HepG2 (cell line): ENCODE data around the gene ZNF180. TPM values are rescaled to one million over a fixed set of nuclear protein-coding genes. Genes with fewer than 3 reads are reported as not detected.
A peak's percentile ranks its signal among the peaks of the same experiment; 100 is the strongest.

Experiments used
- ATAC-seq: fragments of 200-7000 bp; cut with Tn5 transposase; 3 replicates; pipeline ENCODE4 v1.9.1; 2020; ENCODE audit warnings: mild to moderate bottlenecking, moderate library complexity
- BruUV-seq: library from RNA; stranded (reverse); fragments of 400-500 nt; replicated peaks from 2 replicates; lab custom pipeline; 2021; lab: Mats Ljungman, UMichigan
- CTCF ChIA-PET: fragments of 300-600 bp; formaldehyde crosslinking; extraction: SDS; loops from one replicate; lab custom pipeline; 2021; ENCODE audit warnings: low total read pairs, inconsistent platforms, low intra/inter-chr PET ratio; lab: Yijun Ruan, JAX
- POLR2A ChIA-PET: fragments of 350-600 bp; sonication (Branson Sonifier 250); formaldehyde crosslinking; loops from one replicate; lab custom pipeline; 2020; ENCODE audit warnings: antibody characterized with exemption, inconsistent platforms; lab: Yijun Ruan, JAX
- DNase-seq: peaks from one replicate; pipeline ENCODE4 v3.0.0-alpha.2; 2015; ENCODE audit warnings: low spot score
- FAIRE-seq: peaks from 3 replicates; lab custom pipeline; 2011; peaks lifted over from hg19 to GRCh38; lab: Jason Lieb, UNC
- H2AFZ ChIP-seq: one replicate; pipeline ENCODE4 v1.6.1; 2011; ENCODE audit warnings: low read length, inconsistent platforms
- H3K27ac ChIP-seq: fragments of 300-600 bp; 3 replicates; pipeline ENCODE4 v1.8.0; 2011; ENCODE audit warnings: mixed run types, mild to moderate bottlenecking, mixed read lengths, low read length, inconsistent platforms; ENCODE audit not compliant: insufficient read depth; ENCODE audit errors: extremely low read length
- H3K27me3 ChIP-seq, 2 experiments: fragments of 200-600 bp in 1 of 2; 2 replicates in 1 of 2; 3 replicates in 1 of 2; pipeline versions ENCODE4 v1.6.0 to v1.8.0; 2011; ENCODE audit warnings: low read length in 2 of 2, mild to moderate bottlenecking in 2 of 2, moderate library complexity in 2 of 2, inconsistent platforms in 1 of 2; ENCODE audit not compliant: insufficient read depth in 2 of 2, control insufficient read depth in 1 of 2
- H3K36me3 ChIP-seq, 2 experiments: fragments of 200-600 bp in 1 of 2; replicated peaks in 1 of 2; 2 replicates in 1 of 2; 3 replicates in 1 of 2; pipeline versions ENCODE4 v1.5.1 to v1.8.0; 2011; ENCODE audit warnings: low read length in 2 of 2, inconsistent platforms in 1 of 2; ENCODE audit not compliant: insufficient read depth in 2 of 2, control insufficient read depth in 1 of 2
- H3K4me1 ChIP-seq: 2 replicates; pipeline ENCODE4 v1.5.1; 2012; ENCODE audit warnings: low read length, inconsistent platforms; ENCODE audit not compliant: insufficient read depth
- H3K4me2 ChIP-seq: 2 replicates; pipeline ENCODE4 v1.6.0; 2011; ENCODE audit warnings: low read depth, low read length, inconsistent platforms
- H3K4me3 ChIP-seq, 3 experiments: fragments of 200-600 bp in 1 of 3; sonication (generic), shearing (Covaris generic) in 1 of 3; replicated peaks in 1 of 3; 2 replicates each; pipeline ENCODE4 v1.5.1; 2011 to 2016; ENCODE audit warnings: low read length in 3 of 3, inconsistent platforms in 2 of 3, low read depth in 2 of 3, mild to moderate bottlenecking in 2 of 3, control low read depth in 1 of 3, mixed read lengths in 1 of 3; ENCODE audit not compliant: insufficient read depth in 1 of 3
- H3K79me2 ChIP-seq: one replicate; pipeline ENCODE4 v1.6.1; 2011; ENCODE audit warnings: low read length, inconsistent platforms; ENCODE audit not compliant: insufficient read depth
- H3K9ac ChIP-seq: 2 replicates; pipeline ENCODE4 v1.6.0; 2011; ENCODE audit warnings: mild to moderate bottlenecking, low read depth, low read length, inconsistent platforms; ENCODE audit not compliant: insufficient read depth
- H3K9me3 ChIP-seq: 2 replicates; pipeline ENCODE4 v1.5.1; 2012; ENCODE audit warnings: mild to moderate bottlenecking, low read length
- H4K20me1 ChIP-seq: 2 replicates; pipeline ENCODE4 v1.6.0; 2011; ENCODE audit warnings: inconsistent platforms, mild to moderate bottlenecking, low read length, moderate library complexity; ENCODE audit not compliant: insufficient read depth
- AGO2 ChIP-seq: fragments of 200-400 bp; formaldehyde crosslinking; optimal IDR thresholded peaks from 2 replicates; pipeline ENCODE3; 2017; ENCODE audit warnings: mild to moderate bottlenecking, low read depth, low read length, moderate library complexity
- ASH2L ChIP-seq: fragments of 300-600, 200-600 bp; sonication (generic); IDR thresholded peaks from 2 replicates; pipeline ENCODE4 v1.7.0; 2017; ENCODE audit warnings: low read depth, mild to moderate bottlenecking, moderate library complexity, mixed read lengths, low read length; ENCODE audit not compliant: insufficient read length
- ATRX ChIP-seq: sonication (generic); formaldehyde crosslinking; IDR thresholded peaks from 2 replicates; pipeline ENCODE4 v1.4.0; 2020; ENCODE audit warnings: missing genetic modification reagents, borderline replicate concordance
- IKZF4 ChIP-seq: sonication (generic); formaldehyde crosslinking; IDR thresholded peaks from 2 replicates; pipeline ENCODE4 v1.5.1; 2020; ENCODE audit warnings: borderline replicate concordance, mild to moderate bottlenecking, low read depth, missing genetic modification reagents; ENCODE audit errors: not compliant biosample characterization
- IRF2 ChIP-seq: IDR thresholded peaks from 2 replicates; pipeline ENCODE4 v1.6.1; 2018; ENCODE audit warnings: missing genetic modification reagents, missing compliant biosample characterization
- KDM6A ChIP-seq: IDR thresholded peaks from 2 replicates; pipeline ENCODE4 v1.6.1; 2016; ENCODE audit warnings: low read depth
- PTBP1 ChIP-seq: fragments of 200-400 bp; formaldehyde crosslinking; IDR thresholded peaks from 2 replicates; pipeline ENCODE4 v1.6.1; 2018; ENCODE audit warnings: low read length, low read depth; ENCODE audit not compliant: poor library complexity, severe bottlenecking
- SNAPC2 ChIP-seq: sonication (generic); formaldehyde crosslinking; IDR thresholded peaks from 2 replicates; pipeline ENCODE4 v1.8.1; 2022; ENCODE audit warnings: mild to moderate bottlenecking, missing genetic modification reagents
- TCF7 ChIP-seq: sonication (generic); IDR thresholded peaks from 2 replicates; pipeline ENCODE4 v1.6.1; 2016; ENCODE audit warnings: antibody characterized with exemption, low read depth
- TEAD2 ChIP-seq: sonication (generic); formaldehyde crosslinking; IDR thresholded peaks from 2 replicates; pipeline ENCODE4 v1.9.0; 2021; ENCODE audit warnings: missing genetic modification reagents
- ZBTB14 ChIP-seq: sonication (generic); formaldehyde crosslinking; IDR thresholded peaks from 2 replicates; pipeline ENCODE4 v1.4.0; 2020; ENCODE audit warnings: missing genetic modification reagents
- ZBTB43 ChIP-seq: sonication (generic); formaldehyde crosslinking; conservative IDR thresholded peaks from 2 replicates; pipeline ENCODE4 v1.4.0; 2020; ENCODE audit warnings: missing genetic modification reagents
- ZBTB49 ChIP-seq: sonication (generic); formaldehyde crosslinking; IDR thresholded peaks from 2 replicates; pipeline ENCODE4 v1.4.0; 2020; ENCODE audit warnings: missing genetic modification reagents, borderline replicate concordance
- ZBTB7A ChIP-seq: sonication (generic); formaldehyde crosslinking; IDR thresholded peaks from 2 replicates; pipeline ENCODE4 v1.8.0; 2022; ENCODE audit warnings: mild to moderate bottlenecking, missing genetic modification reagents
- ZFAT ChIP-seq: sonication (generic); formaldehyde crosslinking; conservative IDR thresholded peaks from 2 replicates; pipeline ENCODE4 v1.8.1; 2023; ENCODE audit warnings: missing genetic modification reagents, inconsistent platforms
- ZFP36L2 ChIP-seq: sonication (generic); formaldehyde crosslinking; IDR thresholded peaks from 2 replicates; pipeline ENCODE4 v1.4.0; 2020; ENCODE audit warnings: missing genetic modification reagents
- WGBS: methylation state at CpG from one replicate; pipeline ENCODE4 v1.1.6; 2017; ENCODE audit warnings: low lambda C conversion rate; 5-methylcytosine and 5-hydroxymethylcytosine counted together
- in situ Hi-C: cut with HindIII; loops from 2 replicates; pipeline ENCODE4 v1.10.0; 2017; ENCODE audit warnings: low pct_unique_long_range_greater_than_20kb; ENCODE audit not compliant: extremely low pct_ligation_motif_present
- intact Hi-C: fragments of 100-400 bp; cut with micrococcal nuclease; formaldehyde crosslinking; loops from one replicate; pipeline ENCODE4 v1.10.0; 2022; ENCODE audit not compliant: unreplicated experiment
- polyA plus RNA-seq, 8 experiments: library from polyadenylated mRNA; depleted of rRNA in 3 of 8; stranded (reverse) in 7 of 8; unstranded in 1 of 8; fragments of >200 nt; fragmentation: Illumina TruSeq in 4 of 8; extraction: Trizol in 4 of 8; gene quantifications; 2 replicates each; pipeline versions ENCODE4 v1.2.1 to v1.2.3, GENCODE V29; 2011 to 2016; ENCODE audit warnings: low read depth in 4 of 8, missing spikeins in 1 of 8, mixed read lengths in 1 of 8; ENCODE audit not compliant: insufficient read depth in 1 of 8
- total RNA-seq, 5 experiments: library from RNA; depleted of rRNA; stranded (reverse); fragments of >200 nt; fragmentation: Illumina TruSeq; extraction: Trizol; gene quantifications; 2 replicates each; pipeline ENCODE4 v1.2.3, GENCODE V29; 2016; ENCODE audit warnings: low read depth in 1 of 5

ZNF180 gene
- total and polyA plus RNA-seq, 2 of the 13 experiments (the other 11 are each of a cell fraction or from before 2014, with no cell fraction given): 0.92 to 9.3 TPM

GRCh38 chr19:44499962-44500949 is at the start of gene ZNF180 (continued):
- TF ChIP-seq TEAD2 (CRISPR knock-in tag) (no peak), ZBTB7A (CRISPR knock-in tag) (peak; percentile 74; the same call in 1 of the 2 replicates), ZBTB14 (peak; percentile 58; the same call in 1 of the 2 replicates)

GRCh38 chr19:44549507-44549906 is 49.2 kb upstream of the ZNF180 start:
- BruUV-seq: no TSS peak
- no peaks in the 10 kb centered on the region for H3K27me3 ChIP-seq
- no peak for DNase-seq
- intact Hi-C loops (no loop called here), in situ Hi-C loops (no loop called here)
- no peak overlapping the region for H3K4me3 ChIP-seq
- WGBS: 94% methylated on average over 3 of the region's 3 CpGs
- no peak for FAIRE-seq
- H3K4me2 ChIP-seq: no peak overlapping the region
- H4K20me1 ChIP-seq: no peaks in the 10 kb centered on the region
- no peak overlapping the region for H2AFZ ChIP-seq
- no peak overlapping the region for H3K27ac ChIP-seq
- no peak overlapping the region for H3K9ac ChIP-seq
- H3K79me2 ChIP-seq: no peaks in the 10 kb centered on the region
- H3K9me3 ChIP-seq: no peaks in the 10 kb centered on the region
- ATAC-seq: no peak
- CTCF ChIA-PET: no interaction called here
- no peaks in the 10 kb centered on the region for H3K4me1 ChIP-seq
- no peaks in the 10 kb centered on the region for H3K36me3 ChIP-seq
- POLR2A ChIA-PET: no interaction called here
- TF ChIP-seq ZFAT (no peak), AGO2 (no peak), ZFP36L2 (CRISPR knock-in tag) (no peak), SNAPC2 (CRISPR knock-in tag) (no peak), PTBP1 (no peak), ATRX (CRISPR knock-in tag) (no peak), IKZF4 (CRISPR knock-in tag) (no peak), TCF7 (no peak), KDM6A (CRISPR knock-in tag) (no peak), ZBTB43 (CRISPR knock-in tag) (no peak), ZBTB49 (CRISPR knock-in tag) (no peak), ASH2L (no peak), IRF2 (CRISPR knock-in tag) (no peak)
